Fibroblast of skin of right biceps (primary cell): ENCODE results near the gene RHOH.
A peak's percentile ranks its signal among the peaks of the same experiment; 100 is the strongest.

Source experiments
- DNase-seq: peaks from one replicate; pipeline ENCODE4 v3.0.0-alpha.2; 2013

The RHOH gene

DNA sequence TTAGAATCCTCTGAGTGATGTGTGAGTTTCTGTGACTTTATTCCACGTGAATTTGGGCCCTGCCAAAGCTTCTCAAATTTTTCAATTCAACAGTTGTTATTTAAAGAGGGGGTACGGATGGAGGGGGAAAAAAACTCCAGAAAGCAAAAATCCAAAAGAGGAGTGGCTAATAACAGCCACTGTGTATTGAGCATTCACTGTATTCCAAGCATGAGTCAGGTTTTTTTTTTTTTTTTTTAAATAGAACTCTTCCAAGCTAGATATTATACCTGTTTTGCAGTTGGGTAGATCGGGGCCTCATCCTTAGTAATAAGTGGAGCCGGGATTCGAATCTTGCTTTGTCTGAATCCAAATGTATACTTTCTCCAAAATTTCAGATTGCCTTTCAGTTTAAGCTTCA lies 6.4 kb upstream of the RHOH start:
- DNase-seq: no peak

DNA sequence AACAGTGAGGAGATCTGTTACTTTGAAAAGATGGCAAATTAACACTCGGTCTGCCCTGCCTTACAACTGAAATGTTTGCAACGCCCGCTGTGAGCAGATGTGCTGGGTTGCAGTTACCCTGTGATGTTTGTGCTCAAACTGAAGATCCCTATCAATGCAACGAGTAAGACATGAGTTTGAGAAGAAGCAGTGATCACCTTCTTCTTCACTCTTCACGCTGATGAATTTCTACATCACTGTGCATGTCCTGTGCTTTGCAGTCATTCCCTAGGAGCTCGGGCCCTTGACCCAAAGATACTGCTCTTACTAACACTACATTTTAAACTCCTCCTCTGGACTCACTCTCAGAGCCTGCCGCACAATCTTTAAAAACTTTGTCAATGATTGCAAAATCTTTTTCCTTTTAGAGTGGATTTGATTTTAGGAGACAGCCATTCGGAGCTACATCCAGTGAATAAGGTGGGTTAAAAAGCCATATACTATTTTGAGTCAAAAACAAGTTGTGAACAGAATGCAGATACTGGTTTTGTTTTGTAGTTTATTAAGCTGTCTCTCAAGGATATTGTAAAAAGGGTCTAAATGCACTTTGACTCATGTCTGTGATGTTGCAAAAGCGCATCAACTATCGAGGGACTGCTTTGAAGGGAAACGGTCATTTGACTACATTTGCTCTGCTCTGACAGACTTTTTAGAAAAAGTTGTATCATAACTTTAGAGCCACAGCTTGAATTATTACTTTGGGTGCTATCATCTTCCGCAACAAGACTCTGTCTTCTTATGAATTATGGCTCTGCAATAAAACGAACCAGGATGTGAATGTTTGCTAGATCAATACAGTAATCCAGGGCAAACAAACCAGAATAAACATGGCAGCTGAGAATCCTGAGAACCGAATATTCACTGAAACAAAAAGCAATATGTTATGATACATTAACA lies 5.7 kb upstream of the RHOH start:
- DNase-seq: no peak

- no peak for DNase-seq
These were observed 4.5 kb upstream of the RHOH start for GRCh38 chr4:40192114-40193015.

- DNase-seq: no peak
These were observed 3.7 kb upstream of the RHOH start for GRCh38 chr4:40193016-40193571.

GRCh38 chr4:40193578-40193977 lies 3.3 kb upstream of the RHOH start:
- DNase-seq: no peak

GRCh38 chr4:40194602-40195161 lies 2.1 kb upstream of the RHOH start:
- DNase-seq: peak; percentile 32

- DNase-seq: no peak
These were observed 1.4 kb upstream of the RHOH start for GRCh38 chr4:40195182-40196177.

DNA sequence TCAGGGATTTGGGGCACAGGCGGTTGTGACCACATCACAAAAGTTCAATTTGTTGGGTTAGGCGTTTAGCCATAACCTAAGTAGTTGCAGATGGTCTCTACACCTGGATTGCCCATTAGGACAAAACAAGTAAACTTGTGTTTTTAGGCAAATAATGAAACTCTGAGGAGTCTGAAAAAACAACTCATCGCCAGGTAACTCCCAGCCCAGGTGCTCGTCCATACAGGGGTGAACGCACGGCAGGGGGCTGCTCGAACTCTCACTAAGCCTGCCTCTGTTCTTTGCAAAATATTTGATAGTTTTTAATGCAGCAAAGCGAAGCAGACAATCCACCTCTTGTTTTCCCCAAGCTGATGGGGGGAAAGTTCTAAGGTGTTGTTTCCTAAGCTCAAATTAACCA lies 559 bp upstream of the RHOH start:
- DNase-seq: no peak

GRCh38 chr4:40197879-40198689 lies 1.3 kb downstream of the RHOH start:
- DNase-seq: no peak

DNA sequence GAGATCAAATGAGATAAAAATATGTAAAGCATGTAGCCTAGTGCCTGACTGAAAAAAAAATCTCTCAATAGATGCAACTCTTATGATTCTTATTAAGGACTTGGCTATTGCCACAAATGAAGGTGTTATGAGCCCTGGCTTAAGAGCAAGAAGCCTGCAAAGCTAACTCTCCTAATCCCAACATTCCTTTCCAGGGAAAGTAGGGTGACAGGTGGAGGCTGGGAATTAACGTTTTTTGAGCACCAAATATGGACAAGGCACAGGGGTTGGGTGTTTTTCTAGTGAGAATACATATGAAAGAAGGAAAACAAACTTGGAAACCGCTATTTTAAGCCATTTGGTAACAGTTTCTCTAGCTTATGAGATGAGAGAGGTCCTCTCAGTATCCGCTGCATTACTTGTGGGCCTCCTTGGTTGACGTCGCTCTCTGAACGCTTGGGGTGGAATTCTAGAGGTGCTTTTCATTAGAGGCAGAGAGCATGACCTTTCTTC lies 2.4 kb downstream of the RHOH start:
- DNase-seq: no peak

GRCh38 chr4:40199999-40200874 lies 3.4 kb downstream of the RHOH start:
- peak; percentile 20 for DNase-seq

GRCh38 chr4:40200875-40201801 lies 4.3 kb downstream of the RHOH start:
- no peak for DNase-seq

GRCh38 chr4:40201898-40202297 lies 5.1 kb downstream of the RHOH start:
- no peak for DNase-seq

- no peak for DNase-seq
These were observed 5.6 kb downstream of the RHOH start for GRCh38 chr4:40202474-40202873.

DNA sequence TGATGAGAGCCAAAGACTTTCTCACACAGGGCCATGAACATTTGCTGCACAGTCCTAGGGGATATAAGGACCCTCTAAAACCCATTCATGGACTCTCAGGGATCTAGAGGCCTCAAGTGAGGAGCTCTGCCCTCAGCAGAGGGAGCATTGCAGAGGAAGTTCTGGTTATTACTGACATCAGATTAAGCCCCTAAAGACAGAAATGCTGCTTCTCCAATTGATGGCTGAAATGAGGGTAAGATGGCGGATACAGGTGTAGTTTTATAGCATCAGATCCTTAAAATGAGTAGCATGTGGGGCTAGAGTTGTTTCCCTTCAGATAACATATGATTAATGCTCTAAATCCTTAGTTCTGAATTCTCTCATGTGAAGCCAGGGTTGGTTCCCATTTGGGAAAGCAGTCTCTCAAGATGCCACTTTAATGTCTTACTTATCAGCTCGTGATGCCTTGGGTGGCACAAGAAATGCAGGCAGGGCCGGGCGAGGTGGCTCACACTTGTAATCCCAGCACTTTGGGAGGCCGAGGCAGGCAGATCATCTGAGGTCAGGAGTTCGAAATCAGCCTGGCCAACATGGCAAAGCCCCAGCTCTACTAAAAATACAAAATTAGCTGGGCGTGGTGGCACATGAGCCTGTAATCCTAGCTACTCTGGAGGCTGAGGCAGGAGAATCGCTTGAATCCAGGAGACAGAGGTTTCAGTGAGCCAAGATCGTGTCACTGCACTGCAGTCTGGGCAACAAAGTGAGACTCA lies 7.9 kb downstream of the RHOH start:
- DNase-seq: no peak

DNA sequence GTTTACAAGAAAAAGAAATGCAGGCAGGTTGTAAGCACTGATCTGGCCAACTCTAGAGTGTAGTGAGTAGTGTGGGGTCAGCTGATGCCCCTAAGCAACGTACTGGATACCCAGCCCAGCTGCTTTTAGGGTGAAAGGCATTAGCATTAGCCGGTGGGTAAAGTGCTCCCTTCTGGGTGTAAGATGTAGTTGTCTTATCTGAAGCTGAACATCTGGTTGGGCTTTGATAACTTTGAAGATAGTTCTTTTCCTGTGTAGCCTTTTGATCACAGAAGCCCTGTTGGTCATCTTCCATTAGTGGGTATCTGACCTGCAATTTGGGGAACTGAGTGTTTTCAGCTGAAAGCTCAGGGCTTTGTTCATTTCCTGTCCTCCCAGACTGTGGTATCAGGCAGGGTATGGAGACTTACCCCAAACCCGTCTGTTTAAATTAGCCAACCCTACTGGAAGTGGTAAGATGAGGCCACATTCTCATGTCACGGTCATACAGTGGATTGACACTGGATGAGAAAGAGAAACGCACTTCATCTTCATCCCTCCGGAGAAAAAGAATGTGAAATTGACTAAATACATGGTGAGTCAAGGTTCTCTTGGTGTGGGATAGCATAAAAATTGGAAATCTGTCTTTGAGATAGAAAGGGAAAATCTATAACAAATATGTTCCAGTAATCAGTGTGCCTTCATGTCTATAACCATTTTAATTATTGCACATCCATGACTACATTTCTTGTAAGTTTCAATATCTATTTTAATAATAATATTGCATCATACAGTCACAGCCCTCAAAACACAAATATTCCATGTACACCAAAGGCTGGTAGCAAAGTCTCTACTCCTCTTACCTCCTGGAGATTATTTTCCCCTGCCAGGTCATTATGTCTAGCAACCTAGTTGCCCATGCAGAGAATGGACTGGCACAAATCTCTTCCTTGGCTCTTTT lies 8.7 kb downstream of the RHOH start:
- DNase-seq: no peak

DNA sequence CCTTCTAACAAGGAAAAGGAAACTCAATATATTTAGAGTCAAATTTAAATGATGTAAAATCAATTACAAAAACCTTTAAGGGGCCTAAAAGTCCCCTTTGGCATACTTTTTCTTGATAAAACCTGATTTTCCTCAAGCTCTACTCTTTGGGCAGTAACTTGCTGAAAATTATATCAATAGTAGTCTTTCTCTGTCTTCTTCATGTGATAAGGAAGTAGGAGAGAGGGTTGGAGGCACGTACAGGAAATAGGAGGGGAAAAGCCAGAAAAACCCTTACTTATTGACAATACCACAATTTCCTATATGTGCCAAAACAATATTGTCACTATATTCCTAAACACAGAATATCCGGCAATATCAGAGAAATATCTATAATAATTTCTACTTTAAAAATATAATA lies 9.6 kb downstream of the RHOH start:
- DNase-seq: no peak
